Keratinocyte (primary cell): ENCODE data around the gene PLEKHN1. TPM values are rescaled to one million over a fixed set of nuclear protein-coding genes. Genes with fewer than 3 reads are reported as not detected.
A peak's percentile ranks its signal among the peaks of the same experiment; 100 is the strongest.

Source experiments
- DNase-seq: peaks from one replicate; pipeline ENCODE4 v3.0.0-alpha.2; 2011; ENCODE audit warnings: low read depth, missing footprints, low spot score
- FAIRE-seq: peaks from 2 replicates; lab custom pipeline; 2011; peaks lifted over from hg19 to GRCh38; lab: Jason Lieb, UNC
- H2AFZ ChIP-seq: 2 replicates; pipeline ENCODE4 v1.6.0; 2012; ENCODE audit warnings: low read length, control low read depth, inconsistent platforms; ENCODE audit not compliant: control insufficient read depth
- H3K27ac ChIP-seq: 2 replicates; pipeline ENCODE4 v1.5.1; 2011; ENCODE audit warnings: low read length; ENCODE audit not compliant: control insufficient read depth, insufficient read depth
- H3K27me3 ChIP-seq: 3 replicates; pipeline ENCODE4 v1.6.0; 2011; ENCODE audit warnings: low read length; ENCODE audit not compliant: control insufficient read depth, insufficient read depth; ENCODE audit errors: extremely low read depth
- H3K36me3 ChIP-seq, 2 experiments: 2 replicates in 1 of 2; 3 replicates in 1 of 2; pipeline ENCODE4 v1.5.1; 2011; ENCODE audit warnings: low read length in 2 of 2, mild to moderate bottlenecking in 1 of 2; ENCODE audit not compliant: control insufficient read depth in 2 of 2, insufficient read depth in 2 of 2; ENCODE audit errors: extremely low read depth in 1 of 2
- H3K4me1 ChIP-seq: 3 replicates; pipeline ENCODE4 v1.5.1; 2011; ENCODE audit warnings: low read length; ENCODE audit not compliant: control insufficient read depth, insufficient read depth; ENCODE audit errors: extremely low read depth
- H3K4me2 ChIP-seq: 3 replicates; pipeline ENCODE4 v1.6.0; 2011; ENCODE audit warnings: low read depth, low read length; ENCODE audit not compliant: control insufficient read depth, insufficient read depth; ENCODE audit errors: extremely low read depth
- H3K4me3 ChIP-seq, 3 experiments: fragments of 200-600 bp in 1 of 3; sonication (generic) in 1 of 3; 2 replicates in 2 of 3; 3 replicates in 1 of 3; pipeline ENCODE4 v1.5.1; 2011 to 2016; ENCODE audit warnings: low read length in 3 of 3, mild to moderate bottlenecking in 3 of 3, control low read depth in 2 of 3, inconsistent platforms in 1 of 3, low read depth in 1 of 3, mixed read lengths in 1 of 3, mixed run types in 1 of 3, moderate library complexity in 1 of 3; ENCODE audit not compliant: control insufficient read depth in 2 of 3, insufficient read depth in 2 of 3; ENCODE audit errors: extremely low read depth in 1 of 3
- H3K79me2 ChIP-seq: 2 replicates; pipeline ENCODE4 v1.6.0; 2012; ENCODE audit warnings: low read length; ENCODE audit not compliant: control insufficient read depth, insufficient read depth
- H3K9ac ChIP-seq: 3 replicates; pipeline ENCODE4 v1.6.0; 2011; ENCODE audit warnings: low read length; ENCODE audit not compliant: control insufficient read depth, insufficient read depth; ENCODE audit errors: extremely low read depth
- H3K9me1 ChIP-seq: 3 replicates; pipeline ENCODE4 v1.6.0; 2011; ENCODE audit warnings: low read length; ENCODE audit not compliant: control insufficient read depth, insufficient read depth; ENCODE audit errors: extremely low read depth
- H3K9me3 ChIP-seq: 2 replicates; pipeline ENCODE4 v1.5.1; 2012; ENCODE audit warnings: low read depth, low read length; ENCODE audit not compliant: control insufficient read depth
- H4K20me1 ChIP-seq: 3 replicates; pipeline ENCODE4 v1.6.0; 2011; ENCODE audit warnings: low read length; ENCODE audit not compliant: control insufficient read depth, insufficient read depth; ENCODE audit errors: extremely low read depth
- CTCF ChIP-seq, 3 experiments: IDR thresholded peaks in 1 of 3; conservative IDR thresholded peaks in 1 of 3; optimal IDR thresholded peaks in 1 of 3; 2 replicates in 2 of 3; 3 replicates in 1 of 3; pipeline versions ENCODE3 to v1.5.1; 2011; ENCODE audit warnings: low read length in 3 of 3, mild to moderate bottlenecking in 3 of 3, moderate library complexity in 2 of 3, control low read depth in 1 of 3, inconsistent platforms in 1 of 3; ENCODE audit not compliant: insufficient read depth in 2 of 3; ENCODE audit errors: extremely low read depth in 1 of 3
- EZH2 ChIP-seq: IDR thresholded peaks from one replicate; pipeline ENCODE4 v1.6.1; 2012; ENCODE audit warnings: inconsistent platforms, mild to moderate bottlenecking, low read length, moderate library complexity
- dilution Hi-C: fragments of 300-500 bp; cut with MboI; formaldehyde crosslinking; loops from one replicate; pipeline ENCODE4 v1.7.0; 2020; ENCODE audit warnings: low sequenced_read_pairs; ENCODE audit not compliant: extremely low pct_ligation_motif_present
- polyA plus RNA-seq, 5 experiments: library from polyadenylated mRNA; depleted of rRNA in 3 of 5; stranded (reverse) in 3 of 5; stranded (forward) in 1 of 5; unstranded in 1 of 5; fragments of >200 nt; gene quantifications; 1 replicate in 1 of 5; 2 replicates in 3 of 5; 3 replicates in 1 of 5; pipeline versions ENCODE4 v1.2.1 to v1.2.3, GENCODE V29; 2011 to 2012; ENCODE audit warnings: missing spikeins in 2 of 5, low read depth in 1 of 5, low replicate concordance in 1 of 5

The PLEKHN1 gene
- polyA plus RNA-seq, 1 donor (not counting 4 experiments of a cell fraction or from before 2014, with no cell fraction given), result 2.5 TPM

GRCh38 chr1:999725-1000356 lies 33.6 kb downstream of the PLEKHN1 start, which contains the start of gene HES4:
Gene HES4 (minus strand): TSS chr1:1000097. CDS start chr1:999973, 124 bp downstream.
- Histone ChIP-seq H3K4me2 (peak within 1 kb of the TSS; percentile 82), H3K27me3 (peaks cover 30% of the 10 kb centered on the region), H4K20me1 (peaks cover 5% of the 10 kb centered on the region), H3K36me3 (no peaks in the 10 kb centered on the region), H3K4me1 (peaks cover 18% of the 10 kb centered on the region), H3K27ac (peak within 1 kb of the TSS; percentile 86), H3K9ac (peak within 1 kb of the TSS; percentile 91), H2AFZ (peak within 1 kb of the TSS; percentile 19), H3K4me3 (peak within 1 kb of the TSS; percentile 64 to 80 (median 66)), H3K79me2 (no peaks in the 10 kb centered on the region), H3K9me3 (no peaks in the 10 kb centered on the region), H3K9me1 (no peaks in the 10 kb centered on the region)
- TF ChIP-seq CTCF (optimal IDR thresholded peaks at IDR 0.05 in 1 of 3, IDR thresholded peaks at IDR 0.05 in 1 of 3, conservative IDR thresholded peaks at IDR 0.05 in 1 of 3; ENCODE audit: extremely low read depth in 1 of 3, insufficient read depth in 2 of 3, low read length in 3 of 3) (no peak), EZH2 (no peak)
- FAIRE-seq (no peak), DNase-seq (no peak)
- dilution Hi-C loops, result no loop called here

DNA sequence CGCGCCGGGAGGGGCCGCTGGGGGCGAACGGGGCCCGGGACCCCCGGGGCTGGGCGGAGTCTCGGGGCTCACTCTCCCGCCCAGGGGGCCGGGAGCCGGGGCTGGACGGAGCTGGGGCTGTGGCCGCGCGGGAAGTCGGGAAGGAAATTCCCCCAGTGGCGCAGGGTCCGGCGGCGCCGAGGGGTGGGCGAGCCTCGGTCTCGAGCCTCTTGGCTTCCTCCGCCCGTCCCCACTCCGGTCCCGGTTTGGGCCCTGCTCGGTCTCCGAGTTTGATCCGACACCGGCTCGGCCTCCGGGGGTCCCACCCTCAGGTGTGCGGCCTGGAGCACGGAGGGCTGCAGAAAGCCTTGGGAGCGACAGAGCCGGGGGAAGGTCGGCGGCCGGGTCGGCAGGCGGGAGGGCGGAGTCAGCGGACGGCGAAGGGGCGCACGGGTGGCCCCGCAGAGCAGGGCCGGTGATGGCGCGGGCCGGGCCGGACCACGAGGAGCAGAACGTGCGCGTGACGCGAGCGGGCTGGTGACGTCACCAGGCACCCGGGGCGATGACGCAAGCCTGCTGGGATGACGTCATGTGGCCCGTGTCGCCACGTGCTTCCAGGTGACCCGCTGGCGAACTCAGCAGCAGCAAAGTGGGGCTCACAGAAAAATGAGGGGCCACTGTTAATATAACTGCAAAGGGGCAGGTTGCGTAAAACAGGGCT lies 34.2 kb downstream of the PLEKHN1 start:
- Histone ChIP-seq H2AFZ (peak overlapping the region; percentile 19), H3K27ac (peak overlapping the region; percentile 86), H3K9me3 (no peaks in the 10 kb centered on the region), H3K36me3 (no peaks in the 10 kb centered on the region), H3K4me1 (peaks cover 18% of the 10 kb centered on the region), H3K4me3 (peak overlapping the region; percentile 59 to 80 (median 66)), H3K9me1 (no peaks in the 10 kb centered on the region), H4K20me1 (peaks cover 5% of the 10 kb centered on the region), H3K4me2 (peak overlapping the region; percentile 82), H3K9ac (peak overlapping the region; percentile 91), H3K27me3 (peaks cover 30% of the 10 kb centered on the region), H3K79me2 (no peaks in the 10 kb centered on the region)
- FAIRE-seq (peak; percentile 56), DNase-seq (no peak)
- TF ChIP-seq EZH2 (no peak), CTCF (optimal IDR thresholded peaks at IDR 0.05 in 1 of 3, IDR thresholded peaks at IDR 0.05 in 1 of 3, conservative IDR thresholded peaks at IDR 0.05 in 1 of 3; ENCODE audit: extremely low read depth in 1 of 3, insufficient read depth in 2 of 3, low read length in 3 of 3) (no peak)
- dilution Hi-C loops, result no loop called here
